Measurements from ENCODE around the gene BTBD6. TPM values are rescaled to one million over a fixed set of nuclear protein-coding genes. Genes with fewer than 3 reads are reported as not detected.
"Not testable (repeated sequence)": the region's sequence is repeated elsewhere in the genome, so short reads cannot be mapped to it uniquely, and the experiment has no call there.

The BTBD6 gene
- total RNA-seq, 1 experiment from 2014 or later: 58.9 TPM

- no peak overlapping the region for H2AFZ ChIP-seq (ENCODE audit: low read length)
- H3K9ac ChIP-seq (ENCODE audit: low read length): no peak overlapping the region
- no peaks in the 10 kb centered on the region for H3K9me3 ChIP-seq (ENCODE audit: low read length)
- no peaks in the 10 kb centered on the region for H3K79me2 ChIP-seq (ENCODE audit: low read length)
- H4K20me1 ChIP-seq (ENCODE audit: insufficient read depth, low read depth, low read length): peaks cover 47% of the 10 kb centered on the region
- H3K36me3 ChIP-seq (ENCODE audit: insufficient read depth, low read length): no peaks in the 10 kb centered on the region
- H3K9me2 ChIP-seq (replicated peaks; ENCODE audit: insufficient read depth, low read length): no peaks in the 10 kb centered on the region
- H3K27me3 ChIP-seq (ENCODE audit: low read length): no peaks in the 10 kb centered on the region
- peaks cover 14% of the 10 kb centered on the region for H3K4me1 ChIP-seq (ENCODE audit: low read length)
- no peak overlapping the region for H3K27ac ChIP-seq (ENCODE audit: low read length)
- H3K4me2 ChIP-seq (ENCODE audit: low read depth, low read length, poor library complexity, severe bottlenecking): no peak overlapping the region
- DNase-seq: no peak
- H3K4me3 ChIP-seq (ENCODE audit: low read length): no peak overlapping the region
These were observed 44.7 kb downstream of the BTBD6 start for GRCh38 chr14:105292826-105293711.

GRCh38 chr14:105294142-105294597 is 45.8 kb downstream of the BTBD6 start:
- no peaks in the 10 kb centered on the region for H3K36me3 ChIP-seq (ENCODE audit: insufficient read depth, low read length)
- H2AFZ ChIP-seq (ENCODE audit: low read length): no peak overlapping the region
- H4K20me1 ChIP-seq (ENCODE audit: insufficient read depth, low read depth, low read length): peaks cover 47% of the 10 kb centered on the region
- H3K9me2 ChIP-seq (replicated peaks; ENCODE audit: insufficient read depth, low read length): no peaks in the 10 kb centered on the region
- peak overlapping the region; percentile 2; the same call in 1 of the 2 replicates for H3K9ac ChIP-seq (ENCODE audit: low read length)
- H3K27me3 ChIP-seq (ENCODE audit: low read length): no peaks in the 10 kb centered on the region
- H3K27ac ChIP-seq (ENCODE audit: low read length): no peak overlapping the region
- H3K4me3 ChIP-seq (ENCODE audit: low read length): no peak overlapping the region
- DNase-seq: peak; percentile 63
- H3K9me3 ChIP-seq (ENCODE audit: low read length): no peaks in the 10 kb centered on the region
- no peaks in the 10 kb centered on the region for H3K79me2 ChIP-seq (ENCODE audit: low read length)
- peak overlapping the region; percentile 24 for H3K4me2 ChIP-seq (ENCODE audit: low read depth, low read length, poor library complexity, severe bottlenecking)
- H3K4me1 ChIP-seq (ENCODE audit: low read length): peaks cover 14% of the 10 kb centered on the region

GRCh38 chr14:105297311-105297710 is 49.0 kb downstream of the BTBD6 start:
- Histone ChIP-seq H4K20me1 (ENCODE audit: insufficient read depth, low read depth, low read length) (peaks cover 34% of the 10 kb centered on the region), H3K4me1 (ENCODE audit: low read length) (peaks cover 25% of the 10 kb centered on the region)
- H3K9me3 ChIP-seq (ENCODE audit: low read length); H3K4me3 ChIP-seq (ENCODE audit: low read length); H3K27ac ChIP-seq (ENCODE audit: low read length); H3K79me2 ChIP-seq (ENCODE audit: low read length); H3K9ac ChIP-seq (ENCODE audit: low read length); H3K9me2 ChIP-seq (replicated peaks; ENCODE audit: insufficient read depth, low read length); H3K27me3 ChIP-seq (ENCODE audit: low read length); DNase-seq; H2AFZ ChIP-seq (ENCODE audit: low read length); H3K4me2 ChIP-seq (ENCODE audit: low read depth, low read length, poor library complexity, severe bottlenecking); H3K36me3 ChIP-seq (ENCODE audit: insufficient read depth, low read length): not testable (repeated sequence)

DNA sequence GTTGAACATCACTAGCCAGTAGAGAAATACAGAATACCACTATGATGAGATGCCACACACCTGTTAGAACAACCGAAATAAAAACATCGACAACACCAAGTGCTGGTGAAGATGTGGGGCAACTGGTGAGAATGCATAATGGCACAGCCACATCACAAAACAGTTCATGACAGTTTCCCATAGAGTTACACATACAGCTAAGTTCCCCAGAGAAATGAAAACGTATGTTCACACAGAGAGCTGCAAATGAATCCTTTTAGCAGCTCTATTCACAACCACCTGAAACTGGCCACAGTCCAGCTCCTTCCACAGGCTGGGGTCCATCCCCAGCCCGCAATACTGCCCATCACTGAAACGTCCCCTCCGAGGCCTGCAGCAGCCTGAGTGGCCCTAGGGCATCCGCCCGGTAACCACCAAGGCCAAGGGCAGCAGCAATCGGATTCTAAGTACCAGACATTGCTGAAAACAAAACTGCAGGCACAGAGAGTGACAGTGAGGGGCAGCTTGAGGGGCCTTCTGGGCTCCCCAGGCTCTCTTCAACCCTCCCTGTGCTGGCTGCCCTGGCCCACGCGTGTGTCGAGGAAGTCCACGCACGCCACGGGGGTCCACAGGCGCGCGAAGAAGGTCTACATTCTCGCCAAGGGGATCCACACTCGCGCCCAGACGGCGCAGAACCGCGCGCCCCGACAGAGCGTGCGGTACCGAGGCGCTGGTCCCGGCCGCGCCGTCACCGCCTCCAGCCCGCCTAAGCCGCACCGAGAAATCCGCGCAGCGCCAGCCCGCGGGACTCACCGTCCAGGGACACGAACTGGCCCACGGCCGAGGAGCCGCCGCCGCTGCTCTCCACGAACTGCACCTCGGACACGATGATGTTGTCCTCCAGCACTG is 51.6 kb downstream of the BTBD6 start:
- Histone ChIP-seq H3K4me2 (ENCODE audit: low read depth, low read length, poor library complexity, severe bottlenecking) (peak overlapping the region; percentile 92), H3K27ac (ENCODE audit: low read length) (no peak overlapping the region), H4K20me1 (ENCODE audit: insufficient read depth, low read depth, low read length) (peaks cover 8% of the 10 kb centered on the region; the same call in 1 of the 2 replicates), H3K4me1 (ENCODE audit: low read length) (peaks cover 12% of the 10 kb centered on the region), H3K9me3 (ENCODE audit: low read length) (no peaks in the 10 kb centered on the region), H3K9me2 (replicated peaks; ENCODE audit: insufficient read depth, low read length) (no peaks in the 10 kb centered on the region), H3K79me2 (ENCODE audit: low read length) (no peaks in the 10 kb centered on the region), H3K27me3 (ENCODE audit: low read length) (no peaks in the 10 kb centered on the region), H3K36me3 (ENCODE audit: insufficient read depth, low read length) (no peaks in the 10 kb centered on the region), H2AFZ (ENCODE audit: low read length) (peak overlapping the region; percentile 59; the same call in 1 of the 2 replicates), H3K9ac (ENCODE audit: low read length) (peak overlapping the region; percentile 85), H3K4me3 (ENCODE audit: low read length) (peak overlapping the region; percentile 84)
- DNase-seq: peak; percentile 48

Other genes with a start within 250 kb of the BTBD6 start
- 25.2 and 33.5 TPM in 2 replicates for gene CDCA4, start 227.4 kb upstream of the BTBD6 start, total RNA-seq (2014; rRNA removed; shearing (Covaris generic); ENCODE audit: low replicate concordance)
- not detected in 2 replicates for gene GPR132, start 183.1 kb upstream of the BTBD6 start, total RNA-seq (2014; rRNA removed; shearing (Covaris generic); ENCODE audit: low replicate concordance)
- 0.29 TPM in 1 of 2 replicates, not detected in the other for gene JAG2, start 79.8 kb upstream of the BTBD6 start, total RNA-seq (2014; rRNA removed; shearing (Covaris generic); ENCODE audit: low replicate concordance)
- gene NUDT14, start 67.2 kb upstream of the BTBD6 start, total RNA-seq (2014; rRNA removed; shearing (Covaris generic); ENCODE audit: low replicate concordance): 20.6 and 30.1 TPM in 2 replicates
- 19.0 and 54.9 TPM in 2 replicates for gene BRF1, start 52.5 kb downstream of the BTBD6 start, total RNA-seq (2014; rRNA removed; shearing (Covaris generic); ENCODE audit: low replicate concordance)
- gene PACS2, start 66.2 kb downstream of the BTBD6 start, total RNA-seq (2014; rRNA removed; shearing (Covaris generic); ENCODE audit: low replicate concordance): 32.4 and 55.8 TPM in 2 replicates
- 0.67 and 1.7 TPM in 2 replicates for gene TEX22, start 150.0 kb downstream of the BTBD6 start, total RNA-seq (2014; rRNA removed; shearing (Covaris generic); ENCODE audit: low replicate concordance)
- 94.6 and 204 TPM in 2 replicates for gene MTA1, start 171.3 kb downstream of the BTBD6 start, total RNA-seq (2014; rRNA removed; shearing (Covaris generic); ENCODE audit: low replicate concordance)
- 0.45 TPM in 1 of 2 replicates, not detected in the other for gene CRIP2, start 226.3 kb downstream of the BTBD6 start, total RNA-seq (2014; rRNA removed; shearing (Covaris generic); ENCODE audit: low replicate concordance)
- gene CRIP1, start 238.4 kb downstream of the BTBD6 start, total RNA-seq (2014; rRNA removed; shearing (Covaris generic); ENCODE audit: low replicate concordance): 140 and 285 TPM in 2 replicates
- 9.8 and 35.6 TPM in 2 replicates for gene TEDC1, start 242.7 kb downstream of the BTBD6 start, total RNA-seq (2014; rRNA removed; shearing (Covaris generic); ENCODE audit: low replicate concordance)